Parathyroid adenoma (tissue), 2 donors: ENCODE measurements around the gene PAM.

ENCODE experiments used
- H2AFZ ChIP-seq: fragments of 300-600 bp; sonication (generic); one replicate; pipeline ENCODE4 v1.7.0; 2017; ENCODE audit warnings: antibody characterized with exemption, mild to moderate bottlenecking
- H3K27ac ChIP-seq: fragments of 300-600 bp; sonication (generic); one replicate; pipeline ENCODE4 v1.7.0; 2017
- H3K27me3 ChIP-seq: fragments of 300-600 bp; sonication (generic); one replicate; pipeline ENCODE4 v1.7.0; 2017; ENCODE audit warnings: low read length; ENCODE audit not compliant: control insufficient read depth, insufficient read depth
- H3K36me3 ChIP-seq: fragments of 300-600 bp; sonication (generic); one replicate; pipeline ENCODE4 v1.7.0; 2017; ENCODE audit warnings: low read length; ENCODE audit not compliant: control insufficient read depth, insufficient read depth
- H3K4me1 ChIP-seq: fragments of 300-600 bp; sonication (generic); one replicate; pipeline ENCODE4 v1.7.0; 2017; ENCODE audit warnings: control low read depth
- H3K4me2 ChIP-seq: fragments of 300-600 bp; sonication (generic); one replicate; pipeline ENCODE4 v1.7.0; 2017; ENCODE audit warnings: low read length
- H3K4me3 ChIP-seq: fragments of 300-600 bp; sonication (generic); one replicate; pipeline ENCODE4 v1.7.0; 2017; ENCODE audit warnings: low read depth, low read length
- H3K79me2 ChIP-seq: fragments of 300-600 bp; sonication (generic); one replicate; pipeline ENCODE4 v1.7.0; 2017; ENCODE audit warnings: control low read depth
- H3K9ac ChIP-seq: fragments of 300-600 bp; sonication (generic); one replicate; pipeline ENCODE4 v1.7.0; 2017; ENCODE audit warnings: mild to moderate bottlenecking
- H3K9me3 ChIP-seq: fragments of 300-600 bp; sonication (generic); one replicate; pipeline ENCODE4 v1.7.0; 2017; ENCODE audit warnings: low read length; ENCODE audit not compliant: control insufficient read depth
- TF ChIP-seq, protein P1 (sequence below): fragments of 300-600 bp; sonication (generic); IDR thresholded peaks from one replicate; pipeline ENCODE4 v1.7.0; 2017; ENCODE audit warnings: antibody characterized with exemption, mild to moderate bottlenecking
- donor health status: primary hyperparathyroidism.

PAM gene

DNA sequence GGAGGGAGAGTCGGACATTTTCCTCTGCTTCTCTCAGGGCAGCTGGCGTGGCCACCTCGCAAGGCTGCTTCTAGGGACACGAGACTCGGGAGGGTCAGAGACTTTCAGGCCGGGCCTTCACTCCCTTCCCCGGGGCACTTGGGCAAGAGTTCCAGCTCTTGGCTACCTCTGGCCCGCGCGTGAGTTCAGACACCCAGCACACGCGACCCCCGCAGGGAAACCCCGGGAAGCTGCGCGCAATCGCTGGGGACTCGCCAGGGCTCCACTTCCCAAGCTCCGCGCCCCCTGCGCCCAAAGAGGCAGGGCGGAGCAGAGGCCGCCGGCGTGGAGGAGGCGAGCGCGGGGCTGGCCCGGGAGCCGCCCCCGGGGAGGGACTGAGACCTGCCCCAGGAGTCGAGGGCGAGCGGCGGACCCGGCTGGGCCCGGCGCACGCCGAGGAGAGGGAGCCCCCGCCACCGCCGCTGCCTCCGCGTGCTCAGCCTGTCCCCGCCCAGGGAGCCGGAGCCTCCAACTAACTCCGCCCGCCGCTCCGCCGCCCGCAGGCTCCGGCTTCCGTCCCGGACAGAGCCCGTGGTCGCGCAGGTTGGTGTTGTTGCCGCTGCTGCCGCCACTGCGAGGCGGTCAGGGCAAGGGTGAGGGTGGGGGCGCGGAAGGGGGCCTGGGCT lies at the start of gene PAM:
PAM (plus strand) TSS at position 539 of the 665 bp plus-strand sequence. CDS start 110,891 bp downstream, outside the sequence.
- Histone ChIP-seq H3K4me1 (peaks cover 10% of the 10 kb centered on the region), H3K27ac (peak within 1 kb of the TSS; percentile 46), H2AFZ (peak within 1 kb of the TSS; percentile 78), H3K4me3 (peak within 1 kb of the TSS; percentile 87), H3K27me3 (no peaks in the 10 kb centered on the region), H3K79me2 (peaks cover 7% of the 10 kb centered on the region), H3K36me3 (no peaks in the 10 kb centered on the region), H3K9ac (peak within 1 kb of the TSS; percentile 4), H3K9me3 (no peaks in the 10 kb centered on the region), H3K4me2 (peak within 1 kb of the TSS; percentile 83)
- TF ChIP-seq, protein P1, sequence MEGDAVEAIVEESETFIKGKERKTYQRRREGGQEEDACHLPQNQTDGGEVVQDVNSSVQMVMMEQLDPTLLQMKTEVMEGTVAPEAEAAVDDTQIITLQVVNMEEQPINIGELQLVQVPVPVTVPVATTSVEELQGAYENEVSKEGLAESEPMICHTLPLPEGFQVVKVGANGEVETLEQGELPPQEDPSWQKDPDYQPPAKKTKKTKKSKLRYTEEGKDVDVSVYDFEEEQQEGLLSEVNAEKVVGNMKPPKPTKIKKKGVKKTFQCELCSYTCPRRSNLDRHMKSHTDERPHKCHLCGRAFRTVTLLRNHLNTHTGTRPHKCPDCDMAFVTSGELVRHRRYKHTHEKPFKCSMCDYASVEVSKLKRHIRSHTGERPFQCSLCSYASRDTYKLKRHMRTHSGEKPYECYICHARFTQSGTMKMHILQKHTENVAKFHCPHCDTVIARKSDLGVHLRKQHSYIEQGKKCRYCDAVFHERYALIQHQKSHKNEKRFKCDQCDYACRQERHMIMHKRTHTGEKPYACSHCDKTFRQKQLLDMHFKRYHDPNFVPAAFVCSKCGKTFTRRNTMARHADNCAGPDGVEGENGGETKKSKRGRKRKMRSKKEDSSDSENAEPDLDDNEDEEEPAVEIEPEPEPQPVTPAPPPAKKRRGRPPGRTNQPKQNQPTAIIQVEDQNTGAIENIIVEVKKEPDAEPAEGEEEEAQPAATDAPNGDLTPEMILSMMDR: no peak

DNA sequence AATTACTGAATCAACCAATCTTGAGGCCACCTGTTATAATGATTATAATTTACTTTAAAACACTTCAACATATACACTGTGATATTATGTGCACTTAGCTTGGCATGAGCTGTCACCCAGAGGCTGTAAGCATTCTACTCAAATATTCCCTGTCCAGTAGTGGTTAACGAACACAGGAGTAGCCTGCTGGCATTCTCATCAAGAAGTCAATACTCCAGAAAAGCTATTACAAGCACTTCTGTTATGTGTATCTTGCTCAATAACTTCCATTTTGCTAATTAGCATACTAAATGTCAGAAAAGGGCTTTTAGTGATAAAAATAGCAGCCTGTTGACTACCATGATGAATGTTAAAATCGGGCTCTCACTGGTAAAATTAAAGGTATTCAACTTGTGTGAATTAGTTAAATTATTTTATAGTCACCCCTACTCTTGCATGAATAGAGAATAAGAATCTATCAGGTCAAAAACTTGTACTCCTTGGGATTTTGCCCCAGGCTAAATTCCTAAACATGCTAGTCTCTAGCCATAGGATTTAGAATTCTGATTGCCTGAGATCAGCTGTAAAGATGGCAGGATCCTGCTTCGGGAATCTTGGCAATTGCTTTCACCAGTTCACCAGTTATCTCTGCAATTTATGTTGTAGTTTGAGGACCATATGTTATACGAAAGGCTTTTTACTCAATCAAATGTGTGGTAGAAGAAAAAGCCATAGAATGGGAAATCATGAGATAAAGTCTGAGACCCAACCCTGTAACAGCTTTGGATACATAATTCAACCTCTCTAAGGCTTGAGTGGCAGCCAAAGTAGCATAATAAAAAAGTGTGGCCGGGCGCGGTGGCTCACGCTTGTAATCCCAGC lies 43.4 kb upstream of the PAM start:
- no peak overlapping the region for H3K4me3 ChIP-seq
- no peaks in the 10 kb centered on the region for H3K27me3 ChIP-seq
- H3K9ac ChIP-seq: no peak overlapping the region
- no peak overlapping the region for H3K27ac ChIP-seq
- TF ChIP-seq, protein P1: no peak
- H3K4me1 ChIP-seq: no peaks in the 10 kb centered on the region
- no peak overlapping the region for H3K4me2 ChIP-seq
- H2AFZ ChIP-seq: no peak overlapping the region
- no peaks in the 10 kb centered on the region for H3K9me3 ChIP-seq
- no peaks in the 10 kb centered on the region for H3K79me2 ChIP-seq
- no peaks in the 10 kb centered on the region for H3K36me3 ChIP-seq

DNA sequence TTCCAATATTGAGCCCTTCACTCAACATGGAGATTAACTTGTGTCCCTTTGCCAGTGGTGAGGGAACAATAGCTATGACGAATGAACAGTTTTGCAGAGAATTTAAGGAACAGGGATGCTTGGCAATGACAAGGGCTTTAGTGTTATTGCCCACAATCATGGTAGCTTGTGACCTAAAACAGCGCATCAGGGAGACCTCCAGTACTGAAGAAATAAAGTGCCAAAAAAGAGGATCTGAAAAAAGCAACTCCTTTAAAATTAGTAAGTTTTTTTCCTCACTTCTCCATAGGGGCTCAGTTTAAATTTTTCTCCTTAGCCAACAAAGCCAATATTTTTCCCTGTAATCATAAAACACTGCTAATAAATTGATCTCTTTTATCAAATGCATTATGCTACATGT lies 41.8 kb upstream of the PAM start:
- H3K9me3 ChIP-seq: no peaks in the 10 kb centered on the region
- H3K79me2 ChIP-seq: no peaks in the 10 kb centered on the region
- TF ChIP-seq, protein P1: no peak
- no peak overlapping the region for H3K4me3 ChIP-seq
- H3K27ac ChIP-seq: no peak overlapping the region
- no peak overlapping the region for H3K4me2 ChIP-seq
- H3K9ac ChIP-seq: no peak overlapping the region
- H2AFZ ChIP-seq: no peak overlapping the region
- no peaks in the 10 kb centered on the region for H3K4me1 ChIP-seq
- H3K36me3 ChIP-seq: no peaks in the 10 kb centered on the region
- H3K27me3 ChIP-seq: no peaks in the 10 kb centered on the region

DNA sequence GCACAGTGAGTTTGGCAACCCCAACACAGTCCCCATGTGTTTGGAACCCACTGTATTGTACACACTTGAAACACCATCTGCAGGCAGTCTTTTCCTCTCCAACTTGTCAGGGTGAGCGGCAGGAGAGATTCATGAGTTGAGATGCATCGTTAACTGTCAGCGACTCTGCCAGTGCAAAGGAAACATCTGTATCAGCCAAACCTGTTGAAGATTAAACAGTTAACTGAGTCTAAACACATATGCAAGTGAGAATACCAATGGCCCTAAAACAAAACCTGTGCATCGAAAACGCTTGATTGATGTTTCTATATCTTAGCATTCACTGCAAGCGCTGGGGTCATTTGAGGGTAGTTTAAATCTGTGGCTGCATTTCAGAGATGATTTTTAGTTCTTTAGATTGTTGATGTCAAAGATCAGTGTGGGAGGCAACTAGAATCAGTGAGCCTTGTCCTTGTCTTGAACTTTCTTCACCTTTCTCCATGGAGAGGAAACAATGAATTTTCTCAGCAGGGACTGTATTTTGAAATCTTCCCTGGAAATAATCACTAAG lies 41.3 kb upstream of the PAM start:
- Histone ChIP-seq H3K36me3 (no peaks in the 10 kb centered on the region), H3K4me3 (no peak overlapping the region), H3K9me3 (no peaks in the 10 kb centered on the region), H3K27me3 (no peaks in the 10 kb centered on the region), H2AFZ (no peak overlapping the region), H3K79me2 (no peaks in the 10 kb centered on the region), H3K9ac (no peak overlapping the region), H3K4me2 (no peak overlapping the region), H3K4me1 (no peaks in the 10 kb centered on the region), H3K27ac (no peak overlapping the region)
- TF ChIP-seq, protein P1: no peak
